ENCODE measurements around the gene KCNH4. TPM values are rescaled to one million over a fixed set of nuclear protein-coding genes. Genes with fewer than 3 reads are reported as not detected.
A peak's percentile ranks its signal among the peaks of the same experiment; 100 is the strongest.
"Not testable (repeated sequence)": the region's sequence is repeated elsewhere in the genome, so short reads cannot be mapped to it uniquely, and the experiment has no call there.

The KCNH4 gene
- total RNA-seq, result not detected

DNA sequence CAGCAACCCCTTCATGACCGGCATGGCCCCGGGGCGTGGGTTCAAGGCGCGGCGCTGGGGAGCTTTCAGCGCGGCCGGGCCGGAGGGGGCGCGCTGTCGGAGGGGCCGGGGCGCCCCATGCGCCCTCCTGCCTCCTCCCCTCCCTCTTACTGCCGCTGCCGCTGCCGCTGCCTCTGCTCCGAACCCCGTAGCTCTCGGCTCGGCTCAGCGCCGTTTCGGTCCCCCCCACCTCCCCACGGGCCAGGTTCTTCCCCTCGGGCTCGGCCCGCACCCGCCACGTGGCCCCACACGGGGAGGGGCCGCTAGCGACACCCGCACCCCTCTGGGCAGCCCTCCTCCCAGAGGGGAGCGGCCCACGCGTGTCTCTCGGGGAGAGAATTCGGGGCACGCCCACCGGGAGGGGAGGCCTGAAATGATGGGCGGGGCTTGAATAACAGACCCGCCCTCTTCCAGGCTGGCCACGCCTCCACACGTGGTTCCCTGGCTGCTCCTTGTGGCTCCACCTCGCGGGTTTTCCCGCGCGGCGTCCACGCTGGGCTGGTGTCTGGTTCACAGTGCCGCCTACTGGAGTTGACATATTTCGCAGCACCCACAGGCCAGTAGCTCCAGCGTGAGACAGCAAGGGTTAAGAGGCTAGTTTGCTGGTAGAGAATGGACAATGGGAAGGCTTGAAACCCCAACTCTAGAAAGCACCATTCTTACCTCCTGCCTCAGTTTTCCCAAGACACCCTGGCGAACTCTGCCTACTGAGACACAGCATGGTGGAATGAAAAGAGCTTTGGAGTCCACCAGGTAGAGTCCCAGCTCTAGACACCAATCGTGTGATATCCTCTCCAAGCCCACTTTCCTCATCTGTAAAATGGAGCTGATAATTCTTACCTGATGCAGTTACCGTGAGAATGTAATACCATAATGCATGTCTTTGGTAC lies at the start of gene KCNH4:
Gene KCNH4 (minus strand): TSS at position 221 of the 929 bp plus-strand sequence. CDS start 197 bp downstream, at position 24.
- DNase-seq (ENCODE audit: low spot score) (peak; percentile 74), ATAC-seq (peak; percentile 68)

- ATAC-seq, result no peak
- DNase-seq (ENCODE audit: low spot score), result no peak
These were observed 49.3 kb upstream of the KCNH4 start for GRCh38 chr17:42230225-42230624.

GRCh38 chr17:42227849-42228700 lies 47.1 kb upstream of the KCNH4 start:
- DNase-seq (ENCODE audit: low spot score) (no peak), ATAC-seq (no peak)

- DNase-seq (ENCODE audit: low spot score), result no peak
- no peak for ATAC-seq
These were observed 44.7 kb upstream of the KCNH4 start for GRCh38 chr17:42225646-42226045.

DNA sequence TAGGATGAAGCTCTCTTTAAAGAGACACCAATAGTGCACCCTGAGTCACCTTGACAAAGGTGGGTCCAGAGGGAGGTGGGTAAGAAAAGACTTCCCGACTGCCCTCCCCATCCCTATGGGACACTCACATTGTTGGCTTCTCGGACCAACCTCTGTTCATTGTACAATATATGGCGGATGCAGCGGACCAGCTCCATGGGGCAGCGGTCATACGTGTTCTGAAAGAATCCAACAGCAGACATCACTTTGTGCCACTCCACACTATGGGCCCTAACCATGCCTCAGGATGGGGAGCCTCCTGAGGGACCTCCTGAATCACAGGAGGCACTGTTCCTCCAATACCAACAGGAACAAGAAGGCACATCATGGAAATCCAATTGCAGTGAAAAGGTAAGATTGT lies 43.7 kb upstream of the KCNH4 start:
- DNase-seq (ENCODE audit: low spot score) (no peak), ATAC-seq (no peak)

DNA sequence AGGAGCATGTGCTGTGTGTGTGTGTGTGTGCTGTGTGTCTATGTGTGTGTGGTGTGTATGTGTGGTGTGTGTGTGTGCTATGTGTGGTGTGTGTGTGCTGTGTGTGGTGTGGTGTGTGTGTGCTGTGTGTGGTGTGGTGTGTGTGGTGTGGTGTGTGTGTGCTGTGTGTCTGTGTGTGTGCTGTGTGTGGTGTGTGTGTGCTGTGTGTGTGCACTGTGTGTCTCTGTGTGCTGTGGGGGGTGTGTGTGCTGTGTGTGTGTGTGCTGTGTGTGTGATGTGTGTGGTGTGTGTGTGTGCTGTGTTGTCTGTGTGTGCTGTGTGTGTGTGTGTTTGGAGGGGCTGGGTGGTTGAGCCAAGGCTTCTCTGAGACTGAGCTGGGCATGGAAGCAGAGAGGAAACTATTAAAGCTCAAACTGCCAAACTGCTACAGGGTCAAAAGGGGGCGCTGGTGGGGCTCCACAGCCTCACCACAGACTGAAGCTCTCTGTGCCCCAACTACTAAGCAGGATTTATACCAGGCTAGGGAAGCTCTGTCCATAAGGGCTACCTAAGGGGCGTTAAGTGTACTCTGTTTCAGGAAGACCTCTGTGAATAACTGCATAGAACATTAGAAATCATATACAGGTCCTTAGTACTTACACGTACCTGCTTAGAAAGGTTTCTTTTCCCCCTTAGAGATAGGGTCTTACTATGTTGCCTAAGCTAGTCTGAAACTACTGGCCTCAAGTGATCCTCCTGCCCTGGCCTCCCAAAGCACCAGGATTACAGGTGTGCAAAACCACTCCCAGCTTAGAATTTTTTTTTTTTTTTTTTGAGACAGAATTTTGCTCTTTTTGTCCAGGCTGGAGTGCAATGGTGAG lies 41.2 kb upstream of the KCNH4 start:
- no peak for DNase-seq (ENCODE audit: low spot score)
- ATAC-seq, result peak; percentile 92

- not testable (repeated sequence) for DNase-seq (ENCODE audit: low spot score); ATAC-seq
These were observed 38.3 kb upstream of the KCNH4 start for GRCh38 chr17:42219280-42219679.

DNA sequence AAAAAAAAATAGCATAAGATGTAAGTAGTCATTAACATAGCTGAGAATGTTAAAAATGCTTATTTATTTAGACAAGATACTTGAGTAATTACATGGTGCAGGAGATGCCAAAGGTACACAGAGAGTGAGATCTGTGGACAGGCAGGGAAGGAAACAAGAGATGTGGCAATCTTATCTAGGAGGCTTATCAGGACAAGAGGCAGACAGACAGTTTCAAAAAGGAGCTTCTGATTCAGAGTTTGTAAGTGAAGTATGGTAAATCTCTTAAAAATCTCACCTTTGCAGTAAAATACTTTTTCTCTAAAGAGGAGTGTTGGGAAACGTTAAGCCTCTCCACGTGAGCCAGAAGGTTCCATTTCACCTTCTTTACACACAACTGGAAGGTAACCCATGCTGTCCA lies 33.2 kb upstream of the KCNH4 start:
- ATAC-seq, result peak; percentile 27
- no peak for DNase-seq (ENCODE audit: low spot score)

GRCh38 chr17:42212382-42212781 lies 31.4 kb upstream of the KCNH4 start:
- ATAC-seq, result peak; percentile 65
- no peak for DNase-seq (ENCODE audit: low spot score)

DNA sequence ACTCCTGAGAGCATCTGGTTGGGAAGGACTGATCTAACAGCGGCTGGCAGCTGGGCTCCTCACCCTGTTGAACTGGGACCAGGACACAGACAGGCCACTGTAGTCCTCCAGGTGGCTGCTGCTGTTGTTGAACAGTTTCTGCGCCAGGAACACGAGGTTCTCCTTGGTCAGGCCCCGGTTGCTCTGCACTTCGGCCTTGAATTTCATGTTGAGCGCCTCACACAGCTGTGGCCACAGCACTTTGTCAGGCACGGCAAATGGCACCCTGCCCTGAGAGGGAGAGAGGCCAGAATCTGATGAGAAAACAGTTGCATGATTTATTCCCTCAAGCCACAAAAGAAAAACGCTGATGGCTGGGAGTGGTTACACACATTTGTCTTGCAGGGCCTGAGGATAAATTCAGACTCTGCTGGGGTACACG lies 31.0 kb upstream of the KCNH4 start:
- ATAC-seq (peak; percentile 87), DNase-seq (ENCODE audit: low spot score) (peak; percentile 82)

DNA sequence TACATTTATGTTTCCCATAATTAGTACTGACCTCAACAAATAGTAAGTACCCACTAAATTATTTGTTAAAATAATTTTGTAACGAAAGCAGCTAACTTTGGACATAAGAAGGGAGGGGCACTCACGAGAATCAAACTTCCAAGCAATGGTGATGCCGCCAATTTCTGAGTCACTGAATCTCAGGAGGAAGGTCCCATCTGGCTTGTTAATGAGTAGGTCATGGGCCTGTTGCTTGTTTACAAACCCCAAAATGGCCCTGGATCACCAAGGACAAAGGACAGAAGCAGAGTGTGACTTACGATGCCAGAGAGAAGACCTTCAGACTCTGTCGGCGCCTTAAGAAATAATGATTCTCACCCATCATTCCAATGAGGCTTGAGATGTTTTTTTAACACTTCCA lies 29.1 kb upstream of the KCNH4 start:
- ATAC-seq, result no peak
- no peak for DNase-seq (ENCODE audit: low spot score)

GRCh38 chr17:42206153-42206612 lies 25.2 kb upstream of the KCNH4 start:
- DNase-seq (ENCODE audit: low spot score); ATAC-seq: not testable (repeated sequence)

- DNase-seq (ENCODE audit: low spot score), result no peak
- no peak for ATAC-seq
These were observed 22.4 kb upstream of the KCNH4 start for GRCh38 chr17:42203354-42203753.

- no peak for DNase-seq (ENCODE audit: low spot score)
- no peak for ATAC-seq
These were observed 21.8 kb upstream of the KCNH4 start for GRCh38 chr17:42202696-42203095.

- no peak for ATAC-seq
- no peak for DNase-seq (ENCODE audit: low spot score)
These were observed 21.2 kb upstream of the KCNH4 start for GRCh38 chr17:42202159-42202558.

DNA sequence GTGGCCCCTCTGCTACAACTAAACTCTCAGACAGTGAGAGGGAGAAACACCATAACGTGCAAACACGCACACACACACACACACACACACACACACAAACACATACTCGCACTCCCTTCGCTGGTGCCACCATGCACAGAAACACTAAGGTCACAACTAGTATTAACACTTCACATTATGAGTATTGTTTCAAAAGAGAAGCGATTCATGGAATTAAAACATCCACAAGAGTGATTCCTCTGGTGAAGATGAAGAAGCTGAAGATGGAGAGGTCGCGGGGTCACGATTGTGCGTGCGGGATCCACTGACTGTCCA lies 20.5 kb upstream of the KCNH4 start:
- no peak for DNase-seq (ENCODE audit: low spot score)
- ATAC-seq, result peak; percentile 59

DNA sequence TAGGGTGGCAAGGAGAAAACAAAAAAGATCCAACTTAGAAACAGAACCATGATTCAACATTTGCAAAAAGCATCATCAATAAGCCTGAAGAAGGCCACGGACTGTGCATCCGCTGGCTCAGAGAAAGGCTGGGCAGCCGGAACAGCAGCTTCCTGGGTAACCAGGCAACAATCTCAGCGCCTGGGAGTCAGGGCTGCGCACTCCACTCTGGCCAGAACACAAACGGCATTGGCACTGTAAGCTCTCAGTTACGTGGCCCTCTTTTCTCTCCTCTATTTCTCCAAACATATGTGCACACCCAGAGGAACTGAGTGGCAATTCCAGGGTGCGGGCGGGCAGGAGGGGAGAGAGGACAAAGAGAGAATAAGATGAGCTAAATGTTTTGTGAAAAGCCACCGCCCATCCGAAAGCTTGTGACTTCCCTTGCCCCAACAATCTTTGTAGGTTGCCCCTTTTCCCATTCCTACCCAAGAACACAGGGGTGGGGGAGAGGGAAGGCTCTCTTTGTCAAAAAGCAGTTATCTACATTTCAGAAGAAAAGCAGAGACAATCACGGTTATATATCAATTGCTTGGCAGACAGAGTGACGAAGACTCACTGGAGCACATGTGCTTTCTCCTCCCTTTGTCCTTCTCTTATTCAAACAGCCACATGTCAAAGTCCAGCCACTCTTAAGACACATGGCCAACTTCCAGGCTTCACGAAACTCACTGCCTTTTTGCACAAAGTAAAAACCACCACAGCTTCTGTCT lies 19.9 kb upstream of the KCNH4 start:
- DNase-seq (ENCODE audit: low spot score), result peak; percentile 69
- ATAC-seq, result peak; percentile 89

- ATAC-seq (no peak), DNase-seq (ENCODE audit: low spot score) (no peak)
These were observed 18.6 kb upstream of the KCNH4 start for GRCh38 chr17:42199416-42200011.

DNA sequence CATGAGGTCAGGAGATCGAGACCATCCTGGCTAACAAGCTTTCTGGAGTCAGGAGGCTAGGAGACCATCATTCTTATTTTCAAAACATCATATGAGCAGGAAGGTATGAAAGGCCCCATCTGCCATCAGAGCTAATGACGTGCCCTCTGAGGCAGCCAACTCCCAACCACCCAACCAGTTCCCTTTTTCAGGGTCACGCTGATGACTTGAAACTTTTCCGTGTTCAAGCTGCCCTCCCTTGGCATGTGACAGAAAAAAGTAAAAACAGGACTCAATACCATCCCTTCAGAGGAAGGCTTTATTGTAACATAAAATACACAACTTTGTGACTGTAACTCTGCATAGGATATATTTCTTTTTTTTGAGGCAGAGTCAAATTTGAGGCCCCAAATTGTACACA lies 18.0 kb upstream of the KCNH4 start:
- DNase-seq (ENCODE audit: low spot score), result no peak
- no peak for ATAC-seq
